Testis (tissue), 2 donors: ENCODE measurements around the gene XYLT1.

ENCODE experiments used
- CTCF ChIP-seq, 3 experiments: fragments of 450-650 bp in 2 of 3; fragments of 200-600 bp in 1 of 3; sonication (generic) in 1 of 3; IDR thresholded peaks; one replicate each; pipeline ENCODE4 v1.5.1; 2016 to 2019; ENCODE audit warnings: antibody characterized with exemption in 3 of 3, mild to moderate bottlenecking in 2 of 3, moderate library complexity in 1 of 3
- POLR2A ChIP-seq: fragments of 450-650 bp; IDR thresholded peaks from one replicate; pipeline ENCODE4 v1.6.1; 2017; ENCODE audit warnings: antibody characterized with exemption, mild to moderate bottlenecking, moderate library complexity

DNA sequence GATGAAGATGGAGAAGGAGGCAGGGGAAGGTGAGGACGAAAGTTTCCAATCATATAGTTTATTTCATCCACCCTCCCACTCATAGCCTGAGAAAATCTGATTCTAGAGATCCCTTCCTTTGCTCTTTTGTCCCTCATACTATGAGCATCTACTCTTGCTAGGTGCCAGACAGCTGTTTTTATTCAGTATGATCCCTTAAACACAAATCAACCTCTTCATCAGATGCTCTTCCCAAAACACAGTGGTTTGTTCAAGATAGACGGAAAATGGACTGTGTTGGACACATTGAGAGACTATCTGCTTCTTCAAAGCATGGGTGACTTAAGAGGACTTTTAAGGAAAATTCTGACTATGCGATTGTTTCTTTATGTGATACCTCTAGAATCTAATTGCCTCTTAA is 49.4 kb upstream of the XYLT1 start:
- no peak for TF ChIP-seq CTCF (IDR thresholded peaks at IDR 0.05)
- no peak for TF ChIP-seq POLR2A
